GM18909 (cell line): ENCODE data around the gene CLEC16A.
A peak's percentile ranks its signal among the peaks of the same experiment; 100 is the strongest.

Source experiments
- ATAC-seq: cut with Tn5 transposase; IDR thresholded peaks from one replicate; pipeline ENCODE4 v1.9.1; 2021; ENCODE audit warnings: mild to moderate bottlenecking; ENCODE audit not compliant: unreplicated experiment, poor library complexity

CLEC16A gene

DNA sequence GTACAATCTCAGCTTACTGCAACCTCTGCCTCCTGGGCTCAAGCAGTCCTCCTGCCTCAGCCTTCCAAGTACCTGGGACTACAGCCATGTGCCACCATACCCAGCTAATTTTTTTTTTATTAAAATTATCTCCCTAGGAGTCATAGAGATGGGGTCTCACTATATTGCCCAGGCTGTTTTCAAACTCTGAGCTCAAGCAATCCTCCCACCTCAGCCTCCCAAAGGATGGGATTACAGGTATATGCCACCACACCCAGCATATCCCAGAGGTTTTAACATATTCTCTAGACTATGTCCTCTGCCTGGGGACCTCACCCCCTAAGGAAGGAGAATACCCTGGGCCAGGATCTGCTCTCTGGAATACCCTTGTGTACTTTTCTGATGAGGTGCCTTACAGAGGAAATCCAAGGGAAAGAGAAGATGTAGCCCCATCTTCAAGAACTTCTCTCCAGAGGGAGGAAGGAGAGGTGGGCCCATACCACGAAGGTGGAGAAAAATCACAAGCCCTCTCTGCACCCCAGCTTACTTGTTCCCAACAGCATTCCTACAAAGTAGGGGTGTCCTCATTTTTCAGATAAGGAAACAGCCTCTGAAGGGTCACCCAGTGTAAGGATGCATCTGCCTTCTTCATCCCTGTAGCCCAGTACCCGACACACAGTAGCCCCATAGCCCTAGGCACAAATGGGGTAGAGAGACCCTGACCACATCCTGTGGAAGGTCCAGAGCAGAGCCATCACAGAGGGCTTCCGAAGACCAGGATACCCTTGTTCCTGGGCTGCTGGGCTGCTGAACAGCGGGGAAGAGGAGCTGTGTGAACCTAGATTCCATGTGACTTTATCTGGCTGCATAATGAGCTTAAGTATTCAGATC is 160.0 kb downstream of the CLEC16A start:
- peak; percentile 19 for ATAC-seq

DNA sequence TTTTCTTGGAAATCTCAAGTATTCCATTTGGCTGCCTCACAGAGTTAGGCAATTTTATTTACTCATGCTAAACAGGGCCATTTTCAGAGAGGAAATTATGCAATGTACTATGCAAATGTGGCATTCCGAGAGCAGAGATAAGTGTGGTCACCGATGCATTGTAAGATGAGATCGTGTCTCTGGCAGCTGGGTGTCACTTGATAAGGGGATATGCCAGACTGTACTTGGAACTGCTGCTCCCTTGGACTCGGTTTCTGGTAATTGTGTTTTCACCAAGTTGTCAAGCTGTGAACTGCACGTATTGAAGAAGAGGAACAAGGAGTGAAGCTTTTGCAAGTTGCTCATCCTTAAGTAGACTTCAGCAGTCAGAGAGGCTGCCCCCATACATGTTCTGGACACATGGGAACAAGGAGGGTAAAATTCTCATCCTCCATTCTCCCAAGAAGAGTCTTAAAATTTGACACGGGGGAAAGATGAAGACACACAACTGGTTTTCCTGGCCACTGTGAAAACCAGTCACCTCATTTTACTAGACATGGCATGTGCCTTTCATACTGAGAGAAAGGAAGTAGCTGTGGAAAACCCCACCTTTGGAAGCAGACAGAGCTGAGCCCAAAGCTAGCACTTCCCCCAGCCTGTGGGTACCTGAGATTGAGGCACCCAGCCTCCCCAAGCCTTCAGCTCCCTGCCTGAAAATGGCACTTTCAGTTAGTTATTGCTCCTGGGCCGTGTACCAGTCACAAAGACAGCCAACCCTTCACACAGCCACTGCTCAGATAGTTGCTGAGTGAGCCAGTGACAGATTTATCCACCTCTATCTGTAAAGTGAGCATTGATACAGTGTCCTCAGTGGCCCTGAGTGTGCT is 160.9 kb downstream of the CLEC16A start:
- peak; percentile 66 for ATAC-seq

- no peak for ATAC-seq
Observed at GRCh38 chr16:11106726-11107125, 162.4 kb downstream of the CLEC16A start.

GRCh38 chr16:11107780-11108465 is 163.6 kb downstream of the CLEC16A start:
- ATAC-seq, result no peak

- no peak for ATAC-seq
Observed at GRCh38 chr16:11108466-11108805, 164.1 kb downstream of the CLEC16A start.

DNA sequence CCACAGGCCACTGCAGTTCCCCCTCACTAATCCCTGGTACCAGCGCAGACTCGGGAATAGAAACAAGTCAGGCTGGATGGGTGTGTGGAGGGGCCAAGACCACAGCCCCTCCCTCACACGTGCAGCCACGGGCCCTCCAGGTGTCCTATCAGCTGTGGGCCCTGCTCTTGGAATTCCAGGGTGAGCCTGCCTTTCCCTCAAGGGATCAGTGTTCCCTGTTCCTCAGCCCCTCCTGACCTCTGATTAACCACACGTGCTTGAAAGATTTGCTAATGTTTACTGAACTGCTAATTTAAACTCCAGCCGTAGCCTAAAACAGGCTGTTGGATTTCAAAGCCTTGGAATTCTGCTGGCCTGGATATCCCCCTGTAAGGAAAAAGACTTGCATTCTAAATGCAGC is 165.2 kb downstream of the CLEC16A start:
- ATAC-seq, result no peak

- ATAC-seq, result no peak
Observed at GRCh38 chr16:11111150-11111549, 166.8 kb downstream of the CLEC16A start.

- no peak for ATAC-seq
Observed at GRCh38 chr16:11111856-11112634, 167.7 kb downstream of the CLEC16A start.

- no peak for ATAC-seq
Observed at GRCh38 chr16:11112723-11113348, 168.5 kb downstream of the CLEC16A start.

DNA sequence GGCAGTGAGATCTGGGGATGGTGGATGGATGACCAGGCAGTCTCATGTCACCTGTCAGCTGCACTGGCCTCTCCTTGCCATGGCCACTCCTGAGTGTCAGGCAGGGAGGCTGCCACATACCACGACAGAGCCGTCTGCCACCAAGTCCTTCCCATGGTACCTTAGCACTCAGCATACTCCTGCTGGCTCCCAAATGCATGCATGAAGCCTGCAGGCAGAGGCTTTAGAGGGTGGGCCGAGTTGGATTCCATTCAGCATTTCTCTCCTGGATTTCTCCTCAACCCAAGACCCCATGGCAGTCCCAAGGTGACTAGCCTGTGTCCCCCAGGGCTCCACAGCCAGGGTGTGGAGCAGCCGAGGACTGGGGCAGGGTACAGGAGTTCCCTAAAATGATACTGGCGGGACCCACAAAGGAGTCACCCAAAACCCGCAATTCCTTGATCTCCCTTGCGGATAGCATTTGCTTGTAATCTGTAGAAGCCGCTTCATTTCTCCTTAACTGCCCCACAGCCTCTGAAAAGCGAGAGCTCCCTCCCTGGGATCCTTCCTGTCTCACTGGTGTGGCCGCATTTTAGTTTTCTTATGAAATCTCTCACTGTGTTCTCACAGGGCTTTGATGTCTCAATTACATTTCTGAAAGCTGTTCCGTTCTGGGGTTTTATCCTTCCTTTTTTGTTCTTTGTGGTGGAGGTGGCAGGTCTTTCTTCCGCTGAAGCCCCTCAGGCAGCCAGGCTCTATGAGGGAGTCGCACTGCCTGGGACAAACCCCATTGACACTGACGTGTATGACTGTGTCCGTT is 170.2 kb downstream of the CLEC16A start:
- peak; percentile 52 for ATAC-seq

DNA sequence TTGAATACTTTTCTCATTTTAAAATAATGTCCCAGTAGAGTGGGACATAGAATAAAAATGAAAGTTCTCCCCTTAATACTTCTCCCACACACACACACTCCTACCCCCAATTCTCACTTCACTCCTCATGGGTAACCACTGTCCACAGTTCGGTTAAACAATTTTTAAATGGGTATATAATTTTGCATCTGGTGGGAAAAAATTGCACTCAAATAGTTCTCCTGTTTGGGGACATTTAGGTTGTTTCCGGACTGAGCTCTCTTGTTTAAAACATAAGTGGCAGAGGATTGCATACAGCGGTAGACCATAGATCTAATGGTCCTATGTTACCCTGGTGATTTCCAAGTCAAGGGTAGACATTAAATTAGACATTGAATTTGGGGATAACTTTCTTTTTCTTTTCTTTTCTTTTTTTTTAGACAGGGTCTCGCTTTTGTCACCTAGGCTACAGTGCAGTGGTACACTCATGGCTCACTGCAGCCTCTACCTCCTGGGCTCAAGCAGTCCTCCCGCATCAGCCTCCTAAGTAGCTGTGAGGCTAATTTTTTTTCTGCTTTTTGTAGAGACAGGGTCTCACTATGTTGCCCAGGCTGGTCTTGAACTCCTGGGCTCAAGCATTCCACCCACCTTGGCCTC is 173.3 kb downstream of the CLEC16A start:
- ATAC-seq, result no peak

- ATAC-seq, result no peak
Observed at GRCh38 chr16:11118479-11118878, 174.1 kb downstream of the CLEC16A start.

DNA sequence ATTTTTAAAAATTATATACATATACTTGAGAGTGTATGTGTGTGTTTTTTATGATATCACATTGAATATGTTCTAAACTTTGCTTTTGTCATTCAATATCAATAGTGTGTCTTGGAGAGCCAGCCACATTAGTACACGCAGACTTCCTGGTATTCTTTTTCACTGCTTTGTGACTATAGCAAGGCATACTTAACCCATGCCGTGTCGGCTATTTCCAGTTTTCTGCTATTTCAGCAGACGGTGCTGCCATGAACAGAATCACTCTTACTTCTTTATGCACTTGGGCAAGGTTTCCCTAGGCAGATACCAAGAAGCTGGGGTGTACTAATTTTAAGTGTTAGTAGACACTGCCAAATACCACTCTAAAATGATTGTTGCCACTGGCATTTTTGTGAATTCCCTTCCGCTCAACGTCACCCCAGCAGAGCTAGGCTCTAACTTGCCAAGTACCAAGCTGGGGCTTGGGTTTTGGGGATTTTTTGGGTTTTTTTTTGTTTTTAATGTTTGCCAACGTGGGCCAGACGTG is 176.8 kb downstream of the CLEC16A start:
- ATAC-seq, result no peak

DNA sequence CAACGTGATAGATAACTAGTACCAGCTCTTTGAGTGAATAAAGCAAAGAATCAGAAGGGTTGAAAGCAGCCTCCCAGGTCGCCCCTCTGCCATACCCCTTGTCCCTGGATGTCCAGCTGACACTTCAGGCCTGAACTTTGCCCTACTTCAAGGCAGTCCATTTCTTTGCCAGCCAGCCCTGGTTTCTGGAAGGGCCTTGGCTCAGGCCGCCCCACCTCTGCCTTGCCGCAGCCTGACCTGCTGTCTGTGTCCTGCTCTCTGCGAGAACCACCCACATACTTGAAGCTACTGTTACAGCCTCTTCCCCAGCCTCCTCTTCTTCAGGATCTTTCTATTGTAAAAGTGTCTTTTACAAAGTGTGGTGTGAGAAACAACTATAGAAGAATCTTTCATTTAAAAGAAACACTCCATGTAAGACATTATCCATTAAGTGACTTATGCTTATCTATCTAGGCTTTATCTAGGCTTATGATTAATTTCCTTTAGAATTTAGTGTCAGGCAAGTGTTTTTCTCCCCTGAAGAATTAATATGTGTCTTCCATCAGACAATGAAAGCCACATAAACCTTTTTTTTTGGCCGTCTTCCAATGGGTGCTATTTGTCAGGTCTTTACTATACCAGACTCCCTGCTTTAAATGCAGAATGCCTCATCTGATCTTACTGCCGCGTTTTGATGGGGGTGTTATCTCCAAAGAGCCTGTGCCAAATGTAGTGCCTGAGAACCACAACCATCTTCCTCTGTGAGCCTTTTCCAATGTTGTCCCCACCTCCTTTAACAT is 177.7 kb downstream of the CLEC16A start:
- no peak for ATAC-seq

DNA sequence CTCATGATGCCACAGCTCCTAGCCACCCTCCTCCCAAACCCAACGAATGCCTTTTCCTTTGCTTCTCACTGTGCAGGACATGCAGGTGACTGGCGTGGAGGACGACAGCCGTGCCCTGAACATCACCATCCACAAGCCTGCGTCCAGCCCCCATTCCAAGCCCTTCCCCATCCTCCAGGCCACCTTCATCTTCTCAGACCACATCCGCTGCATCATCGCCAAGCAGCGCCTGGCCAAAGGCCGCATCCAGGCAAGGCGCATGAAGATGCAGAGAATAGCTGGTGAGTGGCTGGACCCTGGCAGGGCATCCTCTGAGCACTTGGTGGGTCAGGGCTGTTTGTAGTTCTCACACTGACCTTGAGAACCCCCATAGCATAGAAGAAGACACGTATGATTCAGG is 179.3 kb downstream of the CLEC16A start:
- ATAC-seq, result no peak

DNA sequence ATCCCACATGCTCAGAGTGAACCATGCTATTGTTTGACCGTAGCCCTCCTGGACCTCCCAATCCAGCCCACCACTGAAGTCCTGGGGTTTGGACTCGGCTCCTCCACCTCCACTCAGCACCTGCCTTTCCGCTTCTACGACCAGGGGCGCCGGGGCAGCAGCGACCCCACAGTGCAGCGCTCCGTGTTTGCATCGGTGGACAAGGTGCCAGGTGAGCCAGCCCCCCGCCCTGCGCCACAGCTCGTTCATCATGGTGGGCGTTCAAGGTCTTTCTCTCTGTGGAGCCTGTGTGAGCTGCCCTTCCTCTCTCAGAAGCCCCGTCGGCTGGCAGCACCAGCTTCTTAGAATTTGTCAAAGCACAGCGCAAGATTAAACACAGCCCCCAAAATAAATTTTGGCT is 181.6 kb downstream of the CLEC16A start:
- no peak for ATAC-seq

DNA sequence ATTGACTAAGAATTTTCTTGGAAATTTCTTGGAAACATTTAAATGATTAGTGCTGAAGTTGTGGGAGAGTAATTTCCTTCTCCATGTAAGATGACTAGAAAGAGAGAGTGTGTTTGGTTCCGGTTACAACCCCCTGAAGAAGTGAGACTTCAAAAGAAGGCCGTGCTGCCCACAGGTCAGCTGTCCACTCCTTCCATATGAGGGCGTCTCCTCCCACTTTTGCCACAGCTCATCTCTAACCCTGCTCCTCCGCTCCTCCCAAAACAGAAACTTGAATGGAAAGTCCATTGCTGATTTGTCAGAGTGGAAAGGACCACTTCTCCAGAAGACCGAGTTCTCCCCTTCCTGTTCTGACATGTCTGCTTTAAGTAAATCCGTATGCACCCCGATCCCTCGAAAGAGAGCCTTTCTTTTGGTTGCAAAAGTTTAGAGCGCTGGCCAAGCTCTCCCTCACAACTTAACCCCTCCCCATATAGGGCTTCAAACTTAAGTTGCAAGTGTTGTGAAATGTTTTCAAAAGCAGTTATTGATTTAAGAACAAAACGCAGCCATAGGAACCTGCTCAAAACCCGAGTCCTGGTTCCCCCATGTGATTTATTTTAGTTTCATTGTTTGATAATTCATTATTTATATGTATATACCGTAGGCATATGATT is 182.2 kb downstream of the CLEC16A start:
- ATAC-seq, result no peak
